Uterus (tissue), 2 donors: ENCODE data around the gene ELF2.

Source experiments
- CTCF ChIP-seq, 4 experiments: fragments of 200-600 bp in 2 of 4; fragments of 450-650 bp in 2 of 4; sonication (generic) in 2 of 4; IDR thresholded peaks; one replicate each; pipeline ENCODE4 v1.5.1; 2016 to 2019; ENCODE audit warnings: antibody characterized with exemption in 4 of 4, mild to moderate bottlenecking in 2 of 4, moderate library complexity in 1 of 4
- POLR2A ChIP-seq, 2 donors: fragments of 450-650 bp; IDR thresholded peaks; one replicate each; pipeline ENCODE4 v1.6.1; 2016; ENCODE audit warnings: antibody characterized with exemption in 2 of 2, mild to moderate bottlenecking in 1 of 2, moderate library complexity in 1 of 2

GRCh38 chr4:139177049-139177868 is at the start of gene ELF2:
- TF ChIP-seq CTCF (IDR thresholded peaks at IDR 0.05) = no peak
- TF ChIP-seq POLR2A (IDR thresholded peaks at IDR 0.05) = no peak
